Measurements from ENCODE around the gene RFC5. TPM values are rescaled to one million over a fixed set of nuclear protein-coding genes. Genes with fewer than 3 reads are reported as not detected.

The RFC5 gene
- total RNA-seq, 1 donor from 2014 or later = 10.1 TPM

DNA sequence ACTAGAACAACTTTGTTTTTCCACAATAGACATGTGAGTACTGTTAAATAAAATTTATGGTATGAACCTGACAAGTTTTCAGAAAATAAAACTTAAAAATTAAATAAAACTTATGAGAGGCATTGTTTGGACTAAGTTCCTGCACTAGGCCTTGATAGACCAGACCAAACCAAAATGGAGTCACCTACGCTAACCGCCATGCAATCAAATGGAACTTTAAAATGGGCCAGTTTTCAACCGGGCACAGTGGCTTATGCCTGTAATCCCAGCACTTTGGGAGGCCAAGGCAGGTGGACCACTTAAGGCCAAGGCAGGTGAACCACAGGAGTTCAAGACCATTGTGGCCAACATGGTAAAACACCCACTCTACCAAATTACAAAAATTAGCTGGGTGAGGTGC, 5.1 kb upstream of the RFC5 start:
- Histone ChIP-seq H3K36me3 (ENCODE audit: control insufficient read depth, insufficient read depth, low read length) (no peaks in the 10 kb centered on the region), H3K27me3 (ENCODE audit: control insufficient read depth, insufficient read depth, low read length) (no peaks in the 10 kb centered on the region), H3K4me3 (ENCODE audit: low read depth, low read length) (no peak overlapping the region)
- no peak for DNase-seq (ENCODE audit: low read depth)
- no peak for TF ChIP-seq CTCF (IDR thresholded peaks at IDR 0.05; ENCODE audit: insufficient read depth, low read length, poor library complexity, severe bottlenecking)

DNA sequence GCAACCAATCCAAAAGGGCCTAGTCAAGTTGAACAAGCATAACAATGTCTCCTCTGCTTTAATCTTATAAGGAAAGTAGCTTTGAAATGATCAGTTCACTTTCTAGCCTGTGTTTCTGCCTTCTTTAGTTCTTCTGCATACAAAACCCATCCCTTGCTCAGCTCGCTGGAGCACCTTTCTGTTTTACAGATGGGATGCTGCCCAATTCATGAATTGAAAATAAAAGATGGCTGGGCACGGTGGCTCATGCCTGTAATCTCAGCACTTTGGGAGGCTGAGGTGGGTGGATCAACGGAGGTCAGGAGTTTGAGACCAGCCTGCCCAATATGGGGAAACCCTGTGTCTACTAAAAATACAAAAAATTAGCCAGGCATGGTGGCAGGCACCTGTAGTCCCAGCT, 4.5 kb upstream of the RFC5 start:
- DNase-seq (ENCODE audit: low read depth) = no peak
- no peak overlapping the region for H3K4me3 ChIP-seq (ENCODE audit: low read depth, low read length)
- no peak for TF ChIP-seq CTCF (IDR thresholded peaks at IDR 0.05; ENCODE audit: insufficient read depth, low read length, poor library complexity, severe bottlenecking)
- no peaks in the 10 kb centered on the region for H3K27me3 ChIP-seq (ENCODE audit: control insufficient read depth, insufficient read depth, low read length)
- H3K36me3 ChIP-seq (ENCODE audit: control insufficient read depth, insufficient read depth, low read length) = no peaks in the 10 kb centered on the region

DNA sequence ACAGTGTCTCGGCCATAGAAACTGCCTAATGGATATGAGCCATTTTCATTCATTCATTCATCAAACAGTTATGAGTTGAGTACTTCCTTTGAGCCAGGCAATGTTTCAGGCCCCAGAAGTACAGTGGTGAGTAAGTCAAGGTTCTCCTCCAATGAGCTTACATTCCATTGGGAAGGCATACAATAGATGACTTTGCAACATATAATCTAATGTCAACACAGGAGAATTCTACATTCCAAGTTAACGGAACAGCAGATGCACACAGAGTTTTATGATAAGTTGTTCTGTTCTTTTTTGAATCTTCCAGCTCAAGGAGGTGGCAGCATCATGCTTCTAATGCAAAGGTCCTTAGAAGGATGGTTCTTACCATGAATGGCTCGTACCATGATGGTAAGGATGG, 3.2 kb upstream of the RFC5 start:
- no peaks in the 10 kb centered on the region for H3K27me3 ChIP-seq (ENCODE audit: control insufficient read depth, insufficient read depth, low read length)
- no peak for TF ChIP-seq CTCF (IDR thresholded peaks at IDR 0.05; ENCODE audit: insufficient read depth, low read length, poor library complexity, severe bottlenecking)

DNA sequence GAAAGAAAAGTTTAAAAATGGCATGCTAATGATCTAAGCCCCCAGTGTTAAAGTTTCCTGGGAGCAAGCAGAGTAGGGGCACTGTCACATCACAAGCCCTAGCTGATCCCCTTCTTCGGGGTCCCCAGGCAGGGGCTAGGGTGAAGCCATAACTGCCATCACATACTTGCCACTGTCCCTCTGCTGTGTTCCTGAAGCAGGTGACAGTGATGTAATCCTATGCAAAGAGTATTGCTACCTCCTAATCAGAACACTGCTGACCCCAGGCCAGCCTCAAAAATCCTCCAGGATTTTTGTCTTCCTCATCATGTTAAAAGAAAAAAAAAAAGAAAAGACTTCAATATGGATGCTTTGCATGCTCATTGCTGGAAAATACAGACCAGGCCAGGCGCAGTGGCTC, 1.2 kb upstream of the RFC5 start:
- no peaks in the 10 kb centered on the region for H3K36me3 ChIP-seq (ENCODE audit: control insufficient read depth, insufficient read depth, low read length)
- H3K27me3 ChIP-seq (ENCODE audit: control insufficient read depth, insufficient read depth, low read length) = no peaks in the 10 kb centered on the region
- no peak overlapping the region for H3K4me3 ChIP-seq (ENCODE audit: low read depth, low read length)
- no peak for TF ChIP-seq CTCF (IDR thresholded peaks at IDR 0.05; ENCODE audit: insufficient read depth, low read length, poor library complexity, severe bottlenecking)
- no peak for DNase-seq (ENCODE audit: low read depth)

More for the DNA sequence above, 3.2 kb upstream of the RFC5 start:
- Histone ChIP-seq H3K4me3 (ENCODE audit: low read depth, low read length) (no peak overlapping the region), H3K36me3 (ENCODE audit: control insufficient read depth, insufficient read depth, low read length) (no peaks in the 10 kb centered on the region)
- no peak for DNase-seq (ENCODE audit: low read depth)

GRCh38 chr12:118015944-118016343, 559 bp upstream of the RFC5 start:
- Histone ChIP-seq H3K4me3 (ENCODE audit: low read depth, low read length) (no peak overlapping the region), H3K36me3 (ENCODE audit: control insufficient read depth, insufficient read depth, low read length) (no peaks in the 10 kb centered on the region), H3K27me3 (ENCODE audit: control insufficient read depth, insufficient read depth, low read length) (no peaks in the 10 kb centered on the region)
- DNase-seq (ENCODE audit: low read depth) = no peak
- no peak for TF ChIP-seq CTCF (IDR thresholded peaks at IDR 0.05; ENCODE audit: insufficient read depth, low read length, poor library complexity, severe bottlenecking)

DNA sequence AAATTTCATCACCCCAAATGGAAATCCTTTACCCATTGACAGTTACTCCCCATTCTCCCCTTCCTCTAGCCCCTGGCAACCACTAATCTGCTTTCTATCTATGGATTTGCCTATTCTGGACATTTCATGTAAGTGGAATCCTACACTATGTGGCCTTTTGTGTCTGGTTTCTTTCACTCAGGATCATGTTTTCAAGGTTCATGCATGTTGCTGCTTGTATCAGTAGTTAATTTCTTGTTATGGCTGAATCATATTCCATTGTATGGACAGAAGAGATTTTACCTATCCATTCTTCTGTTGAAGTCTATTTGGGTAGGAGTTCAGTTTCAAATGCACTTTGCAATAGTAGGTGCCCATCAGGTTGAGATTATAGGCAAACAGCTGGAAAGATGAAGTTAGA, 1.4 kb downstream of the RFC5 start:
- H3K27me3 ChIP-seq (ENCODE audit: control insufficient read depth, insufficient read depth, low read length) = no peaks in the 10 kb centered on the region
- no peaks in the 10 kb centered on the region for H3K36me3 ChIP-seq (ENCODE audit: control insufficient read depth, insufficient read depth, low read length)
- no peak for DNase-seq (ENCODE audit: low read depth)
- no peak for TF ChIP-seq CTCF (IDR thresholded peaks at IDR 0.05; ENCODE audit: insufficient read depth, low read length, poor library complexity, severe bottlenecking)
- no peak overlapping the region for H3K4me3 ChIP-seq (ENCODE audit: low read depth, low read length)
